A673 (cell line): ENCODE results near the gene SP7.

Experiments used
- EZH2 ChIP-seq: fragments of 200-600 bp; sonication (generic); IDR thresholded peaks from 2 replicates; pipeline ENCODE4 v1.6.1; 2017; ENCODE audit warnings: borderline replicate concordance, low read depth, mild to moderate bottlenecking, mixed read lengths, antibody characterized with exemption, low read length; ENCODE audit not compliant: poor library complexity, severe bottlenecking
- TF ChIP-seq, protein P1 (sequence below): fragments of 300-800, 200-600 bp; sonication (generic); conservative IDR thresholded peaks from 2 replicates; pipeline ENCODE4 v1.5.1; 2017; ENCODE audit warnings: low read depth, mild to moderate bottlenecking, antibody characterized with exemption, low read length, moderate library complexity, mixed read lengths

DNA sequence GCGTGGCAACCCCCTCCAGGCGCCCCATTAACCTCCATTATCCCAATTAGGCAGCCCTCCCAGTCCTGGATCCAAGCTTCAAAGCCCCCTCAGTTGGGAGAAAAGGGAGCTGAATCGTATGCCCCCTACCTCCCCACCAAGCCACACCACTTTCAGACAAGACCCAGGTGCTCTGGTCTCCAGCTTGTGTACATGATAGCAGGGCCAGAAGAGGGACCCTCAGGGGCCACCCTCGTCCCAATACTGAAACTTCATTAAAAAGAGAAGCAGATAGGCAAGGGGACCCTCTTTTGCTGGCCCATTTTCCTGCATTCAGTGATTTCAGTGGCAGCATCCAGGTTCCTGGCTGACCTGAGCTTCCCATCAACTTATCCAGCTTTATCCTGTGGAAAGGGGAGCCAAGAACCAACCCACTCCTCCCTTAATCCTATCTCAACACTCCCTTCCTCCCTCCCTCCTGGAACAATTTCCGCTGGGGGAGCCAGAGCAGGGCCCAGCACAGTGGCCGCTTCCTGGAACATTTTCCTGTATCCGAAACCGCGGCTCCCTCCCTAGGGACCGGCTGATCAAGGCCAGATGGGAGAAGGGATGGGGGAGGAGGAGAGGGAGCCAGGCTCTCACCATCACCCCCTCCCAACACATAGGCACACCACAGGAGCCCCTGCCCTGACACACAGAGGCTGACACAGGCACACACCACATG, 9.5 kb upstream of the SP7 start:
- TF ChIP-seq, protein P1, sequence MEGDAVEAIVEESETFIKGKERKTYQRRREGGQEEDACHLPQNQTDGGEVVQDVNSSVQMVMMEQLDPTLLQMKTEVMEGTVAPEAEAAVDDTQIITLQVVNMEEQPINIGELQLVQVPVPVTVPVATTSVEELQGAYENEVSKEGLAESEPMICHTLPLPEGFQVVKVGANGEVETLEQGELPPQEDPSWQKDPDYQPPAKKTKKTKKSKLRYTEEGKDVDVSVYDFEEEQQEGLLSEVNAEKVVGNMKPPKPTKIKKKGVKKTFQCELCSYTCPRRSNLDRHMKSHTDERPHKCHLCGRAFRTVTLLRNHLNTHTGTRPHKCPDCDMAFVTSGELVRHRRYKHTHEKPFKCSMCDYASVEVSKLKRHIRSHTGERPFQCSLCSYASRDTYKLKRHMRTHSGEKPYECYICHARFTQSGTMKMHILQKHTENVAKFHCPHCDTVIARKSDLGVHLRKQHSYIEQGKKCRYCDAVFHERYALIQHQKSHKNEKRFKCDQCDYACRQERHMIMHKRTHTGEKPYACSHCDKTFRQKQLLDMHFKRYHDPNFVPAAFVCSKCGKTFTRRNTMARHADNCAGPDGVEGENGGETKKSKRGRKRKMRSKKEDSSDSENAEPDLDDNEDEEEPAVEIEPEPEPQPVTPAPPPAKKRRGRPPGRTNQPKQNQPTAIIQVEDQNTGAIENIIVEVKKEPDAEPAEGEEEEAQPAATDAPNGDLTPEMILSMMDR = no peak; the same call in 1 of the 2 replicates
- TF ChIP-seq EZH2 = no peak
